WTC11 (cell line): ENCODE results near the gene SLC25A44.

Experiments used
- FOXK1 ChIP-seq: sonication (generic); formaldehyde crosslinking; IDR thresholded peaks from 2 replicates; pipeline ENCODE4 v1.8.0; 2022; ENCODE audit warnings: mild to moderate bottlenecking, moderate library complexity, missing genetic modification reagents
- JAZF1 ChIP-seq: fragments of 250-450 bp; sonication (Bioruptor Pico); IDR thresholded peaks from 2 replicates; pipeline ENCODE4 v1.9.0; 2021; ENCODE audit warnings: moderate library complexity, mild to moderate bottlenecking, inconsistent platforms
- JUN ChIP-seq: sonication (generic); formaldehyde crosslinking; IDR thresholded peaks from 2 replicates; pipeline ENCODE4 v1.8.0; 2023; ENCODE audit warnings: mild to moderate bottlenecking, missing genetic modification reagents
- TF ChIP-seq, protein P1 (sequence below): fragments of 200-600 bp; IDR thresholded peaks from 2 replicates; pipeline ENCODE4 v1.8.0; 2022; ENCODE audit warnings: antibody characterized with exemption

DNA sequence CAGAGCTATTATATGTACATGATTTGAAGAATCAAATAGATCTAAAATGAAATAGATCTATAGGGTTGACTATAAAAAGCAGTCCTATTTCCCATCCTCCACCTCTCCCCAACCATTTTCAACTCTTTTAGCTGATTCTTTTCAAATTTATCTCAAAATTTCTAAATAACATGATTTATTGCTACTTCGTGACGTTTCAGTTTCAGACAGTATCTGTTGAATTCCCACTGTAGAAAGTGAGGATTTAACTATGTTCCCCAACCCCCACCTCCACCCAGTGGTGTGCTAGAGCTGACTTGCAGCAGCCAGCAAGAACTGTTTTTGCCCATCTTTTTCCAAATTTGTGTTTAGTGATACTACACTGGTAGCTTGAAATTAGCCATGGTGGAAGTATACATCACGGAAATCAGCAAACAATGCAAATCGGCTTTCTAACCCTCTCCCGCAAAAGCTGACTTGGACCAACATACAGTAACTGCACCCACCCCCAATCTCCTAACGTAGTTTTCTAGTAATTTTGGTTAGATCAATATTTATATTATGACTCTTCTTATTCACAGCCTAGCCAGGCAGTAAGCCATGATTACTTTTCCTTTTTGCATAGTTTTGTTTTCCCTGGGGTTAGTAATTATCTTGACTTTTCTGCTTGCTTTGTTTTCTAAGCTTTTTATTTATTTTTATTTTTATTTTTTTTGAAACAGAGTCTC is 29.6 kb upstream of the SLC25A44 start:
- TF ChIP-seq FOXK1 (CRISPR knock-in tag) (no peak), JUN (CRISPR knock-in tag) (no peak), JAZF1 (CRISPR knock-in tag) (no peak)
- TF ChIP-seq, protein P1, sequence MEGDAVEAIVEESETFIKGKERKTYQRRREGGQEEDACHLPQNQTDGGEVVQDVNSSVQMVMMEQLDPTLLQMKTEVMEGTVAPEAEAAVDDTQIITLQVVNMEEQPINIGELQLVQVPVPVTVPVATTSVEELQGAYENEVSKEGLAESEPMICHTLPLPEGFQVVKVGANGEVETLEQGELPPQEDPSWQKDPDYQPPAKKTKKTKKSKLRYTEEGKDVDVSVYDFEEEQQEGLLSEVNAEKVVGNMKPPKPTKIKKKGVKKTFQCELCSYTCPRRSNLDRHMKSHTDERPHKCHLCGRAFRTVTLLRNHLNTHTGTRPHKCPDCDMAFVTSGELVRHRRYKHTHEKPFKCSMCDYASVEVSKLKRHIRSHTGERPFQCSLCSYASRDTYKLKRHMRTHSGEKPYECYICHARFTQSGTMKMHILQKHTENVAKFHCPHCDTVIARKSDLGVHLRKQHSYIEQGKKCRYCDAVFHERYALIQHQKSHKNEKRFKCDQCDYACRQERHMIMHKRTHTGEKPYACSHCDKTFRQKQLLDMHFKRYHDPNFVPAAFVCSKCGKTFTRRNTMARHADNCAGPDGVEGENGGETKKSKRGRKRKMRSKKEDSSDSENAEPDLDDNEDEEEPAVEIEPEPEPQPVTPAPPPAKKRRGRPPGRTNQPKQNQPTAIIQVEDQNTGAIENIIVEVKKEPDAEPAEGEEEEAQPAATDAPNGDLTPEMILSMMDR, result no peak
